ENCODE data around the gene SERF2. TPM values are rescaled to one million over a fixed set of nuclear protein-coding genes. Genes with fewer than 3 reads are reported as not detected.

Gene SERF2
- total and polyA plus RNA-seq, 2 of the 8 experiments (the other 6 are each of a cell fraction or from before 2014, with no cell fraction given) = 655 to 999 TPM

DNA sequence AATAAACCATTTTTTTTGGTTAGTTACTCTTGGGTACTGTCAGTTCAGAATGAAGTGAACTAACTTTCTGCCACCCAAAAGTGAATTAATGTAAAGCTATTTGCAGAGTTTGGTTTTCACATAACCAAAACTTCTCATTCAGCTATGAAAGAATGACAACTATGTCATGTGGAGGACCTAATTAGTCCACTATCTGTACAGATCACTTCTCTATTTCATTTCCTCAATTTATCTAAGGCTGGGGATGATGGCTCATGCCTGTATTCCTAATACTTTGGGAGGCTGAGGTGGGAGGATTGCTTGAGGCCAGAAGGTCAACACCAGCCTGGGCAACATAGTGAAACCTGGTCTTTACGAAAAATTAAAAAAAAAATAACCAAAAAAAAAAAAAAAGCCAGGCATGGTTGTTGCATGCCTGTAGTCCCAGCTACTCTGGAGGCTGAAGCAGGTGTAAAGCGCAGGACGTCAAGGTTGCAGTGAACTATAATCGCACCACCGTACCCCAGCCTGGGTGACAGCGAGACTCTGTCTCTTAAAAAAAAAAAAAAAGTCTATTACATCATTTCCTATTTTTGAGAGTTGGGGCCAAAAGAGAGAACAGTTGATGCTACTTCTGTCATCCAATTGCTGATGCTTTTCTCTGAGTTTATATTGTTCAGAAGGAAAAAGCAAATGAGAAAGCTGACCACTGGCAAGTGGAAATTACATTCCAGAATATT, 17.0 kb downstream of the SERF2 start:
- H3K14ac ChIP-seq (ENCODE audit: insufficient read length) = no peak overlapping the region
- H3K79me2 ChIP-seq (ENCODE audit: control insufficient read depth in 1 of 2, insufficient read depth in 2 of 2, low read length in 2 of 2) = no peaks in the 10 kb centered on the region
- ChIA-PET CTCF (ENCODE audit: partially characterized antibody) (interaction anchor here (0.6 to 1.3 kb wide), 4 partner anchors 39 to 493 kb away, joined by 3 to 4 read pairs (median 4); no protein-coding TSS in a partner anchor), POLR2A (ENCODE audit: partially characterized antibody) (interaction anchor here (1.1 to 6.5 kb wide), 3 partner anchors 10 to 18 kb away, joined by 3 to 71 read pairs (median 4); partner anchors contain the start of genes HYPK and SERINC4)
- no peak overlapping the region for H2BK5ac ChIP-seq (ENCODE audit: low read depth, low read length)
- H3K23ac ChIP-seq (ENCODE audit: insufficient read length) = no peak overlapping the region
- no peak overlapping the region for H4K5ac ChIP-seq (ENCODE audit: insufficient read length, low read depth, low read length)
- TF ChIP-seq EGR1 (IDR thresholded peaks at IDR 0.05; ENCODE audit: borderline replicate concordance, low read depth, low read length) = no peak
- no peak for TF ChIP-seq CEBPB (IDR thresholded peaks at IDR 0.05; ENCODE audit: low read depth, low read length)
- TF ChIP-seq, protein P1, sequence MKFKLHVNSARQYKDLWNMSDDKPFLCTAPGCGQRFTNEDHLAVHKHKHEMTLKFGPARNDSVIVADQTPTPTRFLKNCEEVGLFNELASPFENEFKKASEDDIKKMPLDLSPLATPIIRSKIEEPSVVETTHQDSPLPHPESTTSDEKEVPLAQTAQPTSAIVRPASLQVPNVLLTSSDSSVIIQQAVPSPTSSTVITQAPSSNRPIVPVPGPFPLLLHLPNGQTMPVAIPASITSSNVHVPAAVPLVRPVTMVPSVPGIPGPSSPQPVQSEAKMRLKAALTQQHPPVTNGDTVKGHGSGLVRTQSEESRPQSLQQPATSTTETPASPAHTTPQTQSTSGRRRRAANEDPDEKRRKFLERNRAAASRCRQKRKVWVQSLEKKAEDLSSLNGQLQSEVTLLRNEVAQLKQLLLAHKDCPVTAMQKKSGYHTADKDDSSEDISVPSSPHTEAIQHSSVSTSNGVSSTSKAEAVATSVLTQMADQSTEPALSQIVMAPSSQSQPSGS (IDR thresholded peaks at IDR 0.05; ENCODE audit: low read length) = no peak
- no peak for TF ChIP-seq RBBP5 (IDR thresholded peaks at IDR 0.05; ENCODE audit: borderline replicate concordance, low read depth, low read length)
- no peak for TF ChIP-seq TAF1 (IDR thresholded peaks at IDR 0.05; ENCODE audit: low read depth, low read length)
- TF ChIP-seq, protein P2, sequence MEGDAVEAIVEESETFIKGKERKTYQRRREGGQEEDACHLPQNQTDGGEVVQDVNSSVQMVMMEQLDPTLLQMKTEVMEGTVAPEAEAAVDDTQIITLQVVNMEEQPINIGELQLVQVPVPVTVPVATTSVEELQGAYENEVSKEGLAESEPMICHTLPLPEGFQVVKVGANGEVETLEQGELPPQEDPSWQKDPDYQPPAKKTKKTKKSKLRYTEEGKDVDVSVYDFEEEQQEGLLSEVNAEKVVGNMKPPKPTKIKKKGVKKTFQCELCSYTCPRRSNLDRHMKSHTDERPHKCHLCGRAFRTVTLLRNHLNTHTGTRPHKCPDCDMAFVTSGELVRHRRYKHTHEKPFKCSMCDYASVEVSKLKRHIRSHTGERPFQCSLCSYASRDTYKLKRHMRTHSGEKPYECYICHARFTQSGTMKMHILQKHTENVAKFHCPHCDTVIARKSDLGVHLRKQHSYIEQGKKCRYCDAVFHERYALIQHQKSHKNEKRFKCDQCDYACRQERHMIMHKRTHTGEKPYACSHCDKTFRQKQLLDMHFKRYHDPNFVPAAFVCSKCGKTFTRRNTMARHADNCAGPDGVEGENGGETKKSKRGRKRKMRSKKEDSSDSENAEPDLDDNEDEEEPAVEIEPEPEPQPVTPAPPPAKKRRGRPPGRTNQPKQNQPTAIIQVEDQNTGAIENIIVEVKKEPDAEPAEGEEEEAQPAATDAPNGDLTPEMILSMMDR (IDR thresholded peaks at IDR 0.05; ENCODE audit: control extremely low read depth in 1 of 3, insufficient read depth in 1 of 3, low read depth in 1 of 3, low read length in 3 of 3) = no peak
- TF ChIP-seq SP4 (IDR thresholded peaks at IDR 0.05; ENCODE audit: low read length) = no peak
- no peaks in the 10 kb centered on the region for H3K79me1 ChIP-seq (ENCODE audit: low read depth, low read length)
- H3K4me1 ChIP-seq (replicated peaks in 1 of 4; ENCODE audit: control insufficient read depth in 3 of 4, insufficient read depth in 4 of 4, low read length in 3 of 4) = no peaks in the 10 kb centered on the region
- no peaks in the 10 kb centered on the region for H3K9me3 ChIP-seq (ENCODE audit: insufficient read depth in 2 of 2, low read depth in 1 of 2, low read length in 1 of 2)
- H2BK12ac ChIP-seq (ENCODE audit: low read depth, low read length) = no peak overlapping the region
- FAIRE-seq = no peak
- no peak overlapping the region for H4K8ac ChIP-seq (ENCODE audit: extremely low read depth, insufficient read depth, low read length)
- H3K4ac ChIP-seq (replicated peaks; ENCODE audit: insufficient read length, low read depth, low read length) = no peak overlapping the region
- H3K4me3 ChIP-seq (ENCODE audit: extremely low read depth in 1 of 4, insufficient read depth in 2 of 4, low read depth in 3 of 4, low read length in 4 of 4) = no peak overlapping the region
- no peak for DNase-seq (ENCODE audit: low read depth in 1 of 2, low spot score in 2 of 2)
- no peak overlapping the region for H2BK120ac ChIP-seq (replicated peaks; ENCODE audit: low read depth, low read length)
- H3K27ac ChIP-seq (ENCODE audit: low read depth, low read length) = no peak overlapping the region
- no peak overlapping the region for H3K56ac ChIP-seq (replicated peaks; ENCODE audit: insufficient read length, low read depth, low read length)
- 98% methylated on average over 6 of the region's 6 CpGs; no CpG with 5 or more reads in 1 of the 2 experiments for WGBS, 2 experiments (ENCODE audit: extremely low coverage in 1 of 2, insufficient coverage in 1 of 2, insufficient read length in 1 of 2, insufficient replicate concordance in 2 of 2, low coverage in 1 of 2, low lambda C conversion rate in 2 of 2, missing lambda C conversion rate in 1 of 2)
- no peaks in the 10 kb centered on the region for H3K23me2 ChIP-seq (ENCODE audit: low read depth, low read length)
- H4K20me1 ChIP-seq (replicated peaks in 1 of 2; ENCODE audit: control insufficient read depth in 1 of 2, insufficient read depth in 2 of 2, low read length in 2 of 2) = peaks cover 0 to 1% of the 10 kb centered on the region in 2 experiments
- H2BK15ac ChIP-seq (ENCODE audit: low read length) = no peak overlapping the region
- H2BK20ac ChIP-seq (ENCODE audit: low read length) = no peak overlapping the region
- no peak overlapping the region for H2AFZ ChIP-seq (ENCODE audit: low read length)
- H3K36me3 ChIP-seq (ENCODE audit: control insufficient read depth in 2 of 4, insufficient read depth in 4 of 4, low read length in 3 of 4) = peaks cover 28 to 92% (median 68%) of the 10 kb centered on the region in 4 experiments
- H3K18ac ChIP-seq (ENCODE audit: extremely low read depth, low read length) = no peak overlapping the region
- no peak overlapping the region for H3K9ac ChIP-seq (replicated peaks in 1 of 4; ENCODE audit: extremely low read depth in 1 of 4, low read depth in 3 of 4, low read length in 3 of 4)
- peaks cover 0 to 1% (median 0%) of the 10 kb centered on the region in 4 experiments; a peak in 1 of 7 replicates for H3K27me3 ChIP-seq (replicated peaks in 1 of 4; ENCODE audit: control insufficient read depth in 3 of 4, extremely low read depth in 1 of 4, insufficient read depth in 3 of 4, low read length in 3 of 4)
- no peak overlapping the region for H2AK5ac ChIP-seq (ENCODE audit: low read depth, low read length)
- no peak overlapping the region for H3K4me2 ChIP-seq (ENCODE audit: insufficient read depth in 1 of 2, low read depth in 2 of 2, low read length in 2 of 2)
- H4K91ac ChIP-seq (replicated peaks; ENCODE audit: insufficient read length, low read length) = no peak overlapping the region
